ENCODE data around the gene MARK1.
"Not testable (repeated sequence)": the region's sequence is repeated elsewhere in the genome, so short reads cannot be mapped to it uniquely, and the experiment has no call there.

MARK1 gene

DNA sequence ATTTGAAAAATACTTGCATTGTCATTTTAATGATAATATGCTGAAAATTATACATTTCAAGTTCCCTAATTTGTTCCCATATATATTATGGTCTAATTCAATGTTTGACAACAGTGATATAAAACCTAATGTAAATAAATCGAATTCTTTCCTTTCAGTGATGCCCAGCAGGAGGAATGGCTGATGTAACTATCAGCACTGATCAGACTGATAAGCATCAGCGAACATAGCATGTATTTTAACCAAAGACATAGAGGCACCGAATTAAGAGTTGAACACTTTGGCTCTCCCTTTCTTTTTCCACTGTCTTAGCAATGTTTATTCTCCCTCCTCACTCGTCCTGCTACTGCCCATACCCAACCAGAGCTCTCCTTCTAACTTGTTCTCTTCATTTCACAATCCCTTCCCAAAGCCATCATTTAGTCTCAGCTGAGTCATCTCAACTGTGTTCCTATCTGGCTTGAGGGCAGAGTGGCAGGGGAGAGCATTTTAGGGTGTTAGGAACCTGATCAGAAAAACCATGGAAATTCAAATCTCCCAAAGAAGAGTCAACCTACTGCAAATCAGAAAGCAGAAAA is 103.4 kb downstream of the MARK1 start:
- no peak for DNase-seq

DNA sequence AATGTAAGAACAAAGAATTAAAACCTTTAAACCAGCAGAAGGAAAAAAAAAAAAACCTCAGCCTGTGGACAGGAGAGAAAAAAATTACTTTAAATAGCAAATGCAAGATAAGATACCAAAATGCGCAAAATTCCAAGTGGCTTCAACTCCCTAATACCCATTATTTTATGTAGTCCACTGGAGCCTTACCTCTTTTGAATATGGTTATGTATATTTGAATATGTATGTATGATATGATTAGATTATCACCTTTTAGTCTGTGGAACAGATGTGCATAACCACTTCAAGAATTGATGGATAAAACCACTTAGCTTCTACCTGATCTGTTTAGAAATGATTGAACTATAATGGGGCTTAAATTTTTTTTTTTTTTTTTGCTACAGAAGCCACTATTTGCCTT is 109.8 kb downstream of the MARK1 start:
- no peak for DNase-seq

DNA sequence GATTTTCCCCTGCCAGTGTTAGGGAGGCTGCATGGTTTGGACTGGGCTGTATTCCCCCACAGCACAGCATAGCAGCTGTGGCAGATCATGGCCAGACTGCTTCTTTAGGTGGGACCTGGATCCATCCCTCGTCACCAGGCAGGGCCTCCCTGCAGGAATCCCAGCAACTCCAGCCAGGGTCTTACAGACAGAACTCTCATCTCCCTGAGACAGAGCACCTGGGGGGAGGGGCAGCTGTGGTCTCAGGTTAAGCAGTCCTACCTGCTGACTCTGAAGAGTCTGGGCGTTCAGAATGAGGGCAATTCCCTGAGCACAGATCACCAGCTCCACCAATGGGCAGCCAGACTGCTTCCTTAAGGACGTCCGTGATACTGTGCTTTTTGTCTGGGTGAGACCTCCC is 114.3 kb downstream of the MARK1 start:
- DNase-seq, result no peak

DNA sequence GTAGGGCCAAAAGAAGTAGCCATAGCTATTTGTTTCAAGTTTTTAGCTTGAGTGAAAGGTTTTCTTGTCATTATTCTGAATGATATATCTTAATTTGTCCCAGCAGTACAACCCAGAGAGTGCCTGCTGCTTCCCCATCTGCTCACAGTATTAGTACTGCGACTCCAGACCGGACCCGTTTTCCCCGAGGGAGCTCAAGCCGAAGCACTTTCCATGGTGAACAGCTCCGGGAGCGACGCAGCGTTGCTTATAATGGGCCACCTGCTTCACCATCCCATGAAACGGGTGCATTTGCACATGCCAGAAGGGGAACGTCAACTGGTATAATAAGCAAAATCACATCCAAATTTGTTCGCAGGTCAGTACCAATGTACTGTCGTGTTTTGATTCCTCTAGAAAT is 125.1 kb downstream of the MARK1 start:
- DNase-seq, result no peak

DNA sequence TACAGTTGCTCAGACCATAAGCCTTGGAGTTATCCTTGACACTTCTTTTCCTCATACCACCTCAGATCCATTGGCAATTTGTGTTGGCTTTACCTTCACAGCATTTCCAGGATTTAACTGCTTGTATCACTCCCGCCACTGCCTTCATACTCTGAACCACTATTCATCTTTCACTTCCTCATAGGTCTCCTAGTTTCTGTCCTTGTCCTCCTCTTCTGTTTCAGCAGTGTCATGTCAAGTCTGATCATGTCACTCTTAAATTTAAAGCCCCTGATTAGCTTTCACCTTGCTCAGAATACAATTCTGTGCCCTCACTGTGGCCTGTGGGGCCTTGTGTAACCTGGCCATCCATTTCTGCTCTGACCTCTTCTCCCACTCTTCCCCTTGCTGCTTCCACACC is 127.6 kb downstream of the MARK1 start:
- DNase-seq, result no peak

DNA sequence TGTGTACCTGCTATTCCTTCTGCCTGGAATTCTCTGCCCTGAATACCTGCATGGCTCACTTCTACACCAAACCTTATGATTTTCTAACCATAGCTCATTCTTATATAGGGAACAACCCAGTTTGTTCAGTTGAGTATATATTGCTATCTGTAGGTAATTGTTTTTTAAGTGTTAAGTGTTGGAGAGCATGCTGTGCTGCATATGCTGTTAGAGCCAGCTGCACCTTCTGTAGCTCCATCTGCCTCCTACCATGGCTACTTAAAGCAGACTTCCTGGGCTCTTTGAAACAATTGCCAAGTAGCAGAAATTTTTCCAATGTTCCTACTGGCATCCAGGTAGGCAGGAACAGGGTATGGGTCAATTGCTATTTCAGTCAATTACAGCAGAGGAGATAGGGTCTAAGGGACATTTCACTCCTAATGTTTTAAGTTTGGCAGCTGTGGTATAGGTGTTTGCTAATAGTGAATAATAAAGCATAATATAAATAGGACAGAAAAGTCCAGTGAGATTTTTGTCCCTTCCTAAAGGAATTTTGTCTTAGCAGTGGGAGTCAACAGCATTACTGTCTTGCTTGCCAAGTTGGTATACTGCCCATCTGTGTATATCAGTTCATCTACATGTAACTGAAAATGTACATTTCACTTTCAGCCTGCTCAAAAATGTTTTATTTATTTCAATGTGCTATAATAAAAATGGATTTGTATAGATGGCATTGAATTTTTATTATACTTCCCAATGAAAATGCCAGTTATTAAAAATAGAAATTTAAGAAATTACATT is 128.2 kb downstream of the MARK1 start:
- no peak for DNase-seq

DNA sequence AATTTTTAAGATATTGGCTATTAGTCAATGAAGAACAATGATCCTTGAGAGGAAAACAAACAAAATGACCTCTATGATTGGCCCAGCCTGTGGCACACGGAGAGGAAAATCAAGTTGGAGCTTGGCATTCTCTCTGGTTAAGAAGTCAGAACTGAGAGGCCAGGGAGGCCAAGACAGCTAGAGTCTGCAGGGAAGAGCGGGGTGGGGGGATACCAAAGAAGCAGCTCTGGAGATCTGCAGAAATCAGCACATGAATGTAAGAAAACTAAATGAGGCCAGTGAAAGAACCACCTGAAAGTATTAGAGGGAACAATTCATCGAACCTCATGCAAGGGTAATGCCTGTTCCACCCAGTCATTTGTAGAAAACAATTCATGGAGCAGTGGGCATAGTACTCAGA is 138.4 kb downstream of the MARK1 start:
- DNase-seq, result no peak

DNA sequence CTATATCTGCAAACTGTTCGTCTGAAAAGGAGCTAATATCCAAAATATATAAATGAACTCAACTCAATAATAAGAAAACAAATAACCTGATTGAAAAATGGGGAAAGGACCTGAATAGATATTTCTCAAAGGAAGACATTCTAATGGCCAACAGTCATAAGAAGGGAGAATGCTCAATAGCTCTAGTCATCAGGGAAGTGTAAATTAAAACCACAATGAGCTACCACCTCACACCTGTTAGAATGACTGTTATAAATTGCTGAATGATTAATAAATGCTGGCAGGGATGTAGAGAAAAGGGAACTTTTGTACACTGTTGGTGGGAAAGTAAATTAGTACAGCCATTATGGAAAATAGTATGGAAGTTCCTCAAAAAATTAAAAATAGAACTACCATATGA is 141.1 kb downstream of the MARK1 start:
- no peak for DNase-seq

DNA sequence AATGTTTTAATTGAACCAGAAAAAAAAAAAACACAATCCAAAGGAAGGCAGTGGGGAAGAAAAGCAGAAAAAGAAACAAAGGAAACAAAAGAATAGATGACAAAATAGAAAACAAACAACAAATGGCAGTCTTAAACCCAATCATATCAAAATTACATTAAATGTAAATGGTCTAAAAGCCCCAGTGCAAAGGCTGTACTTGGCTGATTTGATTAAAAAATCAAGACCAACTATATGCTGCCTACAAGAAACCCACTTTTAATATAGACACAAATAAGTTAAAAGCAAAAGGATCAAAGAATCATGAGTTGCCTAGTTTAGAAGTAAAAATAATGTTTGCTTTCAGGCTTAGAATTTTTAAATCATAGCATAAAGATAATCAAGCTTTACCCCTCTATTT is 142.4 kb downstream of the MARK1 start:
- DNase-seq, result no peak

DNA sequence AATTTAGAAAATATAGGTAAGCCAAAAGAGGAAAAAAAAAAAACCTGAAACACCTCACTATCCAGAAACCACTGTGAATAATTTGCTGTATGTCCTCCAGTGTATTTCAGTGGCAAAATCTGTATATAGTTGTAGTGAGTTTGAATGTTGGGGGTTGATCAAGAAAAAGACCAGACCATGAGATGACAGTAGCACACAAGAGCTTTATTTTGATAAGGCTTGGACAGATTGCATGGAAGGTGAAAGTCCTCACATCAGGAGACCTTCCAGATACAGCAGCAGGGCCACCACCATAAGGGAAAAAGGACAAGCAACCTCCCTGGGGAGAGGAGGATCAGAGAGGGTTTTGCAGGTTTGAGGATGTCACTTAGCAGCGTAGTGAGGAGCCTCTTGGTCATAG is 146.0 kb downstream of the MARK1 start:
- no peak for DNase-seq

DNA sequence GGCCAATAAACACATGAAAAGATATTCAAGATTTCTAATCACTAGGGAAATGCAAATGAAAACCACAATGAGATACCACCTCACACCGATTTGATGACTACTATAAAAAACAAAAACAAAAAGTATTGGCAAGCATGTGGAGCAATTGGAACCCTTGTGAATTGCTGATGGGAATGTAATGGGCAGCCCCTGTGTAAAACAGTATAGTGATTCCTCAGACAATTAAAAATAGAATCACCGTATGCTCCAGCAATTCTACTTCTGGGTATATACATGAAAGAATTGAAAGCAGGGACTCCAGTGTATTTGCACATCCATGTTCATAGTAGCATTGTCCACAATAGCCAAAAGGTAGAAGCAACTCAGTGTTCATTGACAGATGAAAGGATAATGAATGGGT is 149.3 kb downstream of the MARK1 start:
- DNase-seq, result no peak

DNA sequence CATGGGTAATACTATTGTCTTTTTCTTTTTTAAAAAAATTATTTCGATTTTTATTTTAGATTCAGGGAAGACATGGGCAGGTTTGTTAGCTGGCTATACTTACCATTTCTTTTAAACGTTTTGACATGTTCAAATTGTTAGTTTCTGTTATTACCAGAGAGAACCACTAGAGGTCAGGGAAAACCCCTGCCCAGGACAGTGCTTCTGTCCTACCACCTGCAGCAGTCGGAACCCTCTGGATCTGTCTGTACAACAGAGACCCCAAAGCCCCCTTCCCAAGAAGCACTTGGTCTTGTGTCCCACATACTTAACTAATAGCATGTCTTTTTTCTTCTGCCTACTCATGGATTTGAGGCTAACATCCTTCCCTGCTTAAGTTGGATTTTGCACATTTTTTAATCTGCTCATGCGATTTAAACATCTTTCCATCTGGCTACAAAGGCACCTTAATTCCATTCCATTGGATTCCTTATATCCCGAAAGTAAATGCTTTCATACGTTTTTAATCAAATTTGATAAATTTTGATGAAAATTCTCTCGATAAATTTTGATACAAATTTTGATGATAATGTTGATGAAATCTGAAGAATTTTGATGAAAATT is 152.2 kb downstream of the MARK1 start:
- peak; percentile 35 for DNase-seq

DNA sequence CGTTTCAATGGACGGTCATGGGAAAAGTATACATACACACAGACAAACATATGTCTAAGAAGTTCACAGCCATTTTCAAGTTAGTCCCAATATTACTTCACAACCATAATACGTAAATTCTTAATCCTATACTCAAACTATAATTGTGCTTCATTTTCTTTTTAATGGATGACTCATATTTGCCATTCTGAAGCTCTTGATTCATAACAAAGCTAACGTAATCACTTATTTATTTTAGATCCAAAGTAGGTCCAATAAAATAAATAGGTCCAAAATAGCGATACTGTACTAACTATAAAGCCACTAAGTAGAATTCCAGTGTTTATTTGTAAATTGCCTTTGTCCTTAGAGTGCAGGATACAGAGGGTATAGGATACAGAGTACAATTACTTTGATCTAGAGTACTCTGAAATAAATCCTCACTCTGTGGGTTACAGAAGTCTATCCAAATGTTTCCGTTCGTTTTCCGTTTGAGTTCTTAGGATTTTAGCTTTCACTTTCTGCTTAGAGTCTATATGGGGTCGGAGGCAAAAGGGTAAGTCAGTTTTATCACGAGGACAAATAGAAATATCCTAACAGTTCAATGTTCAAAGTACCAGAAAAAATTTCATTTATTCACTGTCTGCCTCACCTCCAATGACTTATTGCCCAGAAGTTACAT is 153.4 kb downstream of the MARK1 start:
- DNase-seq, result no peak

DNA sequence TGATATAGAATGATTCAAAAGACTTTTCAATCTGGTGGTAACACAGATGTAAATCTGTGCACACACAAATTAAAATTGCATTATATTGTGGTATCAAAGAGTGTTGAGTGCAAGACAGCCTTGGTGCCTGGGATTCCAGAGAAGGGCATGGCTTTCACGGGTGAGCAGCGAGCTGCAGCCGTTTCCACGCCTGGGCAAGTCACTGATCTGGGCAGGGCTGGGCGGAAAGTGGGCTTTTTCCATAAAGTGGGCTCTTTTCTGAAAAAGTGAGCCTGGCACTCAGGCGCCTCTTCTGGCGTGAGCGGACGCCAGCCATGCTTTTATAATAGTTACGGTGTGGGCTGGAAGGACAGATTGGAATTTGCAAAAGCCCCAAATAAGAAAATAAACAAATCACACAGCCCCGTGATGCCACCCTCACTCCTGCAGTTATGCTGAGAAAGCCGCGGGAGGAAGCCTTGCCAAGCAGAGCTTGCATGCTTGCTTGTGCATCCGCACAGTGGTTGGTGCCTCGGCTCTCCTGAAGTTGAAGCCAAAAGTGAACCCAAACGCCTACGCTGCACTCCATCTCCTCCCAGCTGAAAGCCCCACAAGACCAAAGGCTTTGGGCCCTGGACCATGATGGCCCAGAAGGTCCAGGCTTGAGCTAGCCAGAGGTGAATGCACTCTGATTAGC is 155.1 kb downstream of the MARK1 start:
- no peak for DNase-seq

DNA sequence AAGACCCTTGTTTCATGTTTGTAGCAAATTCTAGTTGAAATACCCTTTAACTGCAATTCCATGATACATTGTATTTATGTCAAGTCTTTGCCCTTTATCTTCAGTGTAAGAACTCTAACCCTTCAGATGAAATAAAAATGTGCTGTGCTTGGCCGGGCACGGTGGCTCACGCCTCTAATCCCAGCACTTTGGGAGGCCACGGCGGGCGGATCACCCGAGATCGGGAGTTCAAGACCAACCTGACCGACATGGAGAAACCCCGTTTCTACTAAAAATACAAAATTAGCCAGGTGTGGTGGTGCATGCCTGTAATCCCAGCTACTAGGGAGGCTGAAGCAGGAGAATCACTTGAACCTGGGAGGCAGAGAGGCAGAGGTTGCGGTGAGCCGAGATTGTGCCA is 155.8 kb downstream of the MARK1 start:
- DNase-seq, result not testable (repeated sequence)

DNA sequence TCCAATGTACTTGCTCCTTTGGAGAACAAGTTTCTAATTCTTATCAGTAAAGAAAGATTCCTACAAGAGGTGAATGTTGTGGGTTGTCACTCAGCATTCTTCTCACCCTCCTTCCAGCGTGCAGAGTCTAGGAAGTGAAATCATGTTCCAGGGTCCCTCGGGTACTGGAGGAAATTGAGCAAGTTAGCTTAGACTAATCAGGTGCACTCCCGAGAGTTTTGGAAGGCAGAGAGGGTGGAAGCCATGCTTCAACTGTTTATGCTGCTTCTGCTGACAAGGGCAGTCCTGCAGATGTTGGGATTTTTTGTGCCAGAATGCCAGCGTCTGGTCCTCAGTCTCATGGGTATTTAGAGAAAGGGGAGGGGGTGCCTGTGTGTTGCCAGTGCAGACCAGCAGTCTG is 157.0 kb downstream of the MARK1 start:
- DNase-seq, result no peak

DNA sequence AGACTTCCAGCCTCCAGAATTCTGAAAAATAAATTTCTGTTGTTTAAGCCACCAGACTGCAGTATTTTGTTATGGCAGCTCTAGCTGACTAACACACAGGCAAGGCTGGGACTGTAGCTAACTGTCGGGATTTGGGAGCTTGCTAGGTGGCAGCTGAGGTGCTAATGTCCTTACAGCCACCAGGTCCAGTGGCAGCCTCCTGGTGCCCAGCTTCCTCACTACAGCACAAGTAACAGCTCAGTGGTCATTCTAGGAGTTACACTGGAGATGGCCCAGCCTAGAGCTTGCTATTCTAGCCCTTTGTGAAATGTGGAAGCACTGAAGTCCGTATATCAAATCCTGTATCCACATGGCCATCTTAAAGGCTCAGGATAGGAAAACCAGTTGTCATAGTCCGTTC is 157.9 kb downstream of the MARK1 start:
- DNase-seq, result no peak

DNA sequence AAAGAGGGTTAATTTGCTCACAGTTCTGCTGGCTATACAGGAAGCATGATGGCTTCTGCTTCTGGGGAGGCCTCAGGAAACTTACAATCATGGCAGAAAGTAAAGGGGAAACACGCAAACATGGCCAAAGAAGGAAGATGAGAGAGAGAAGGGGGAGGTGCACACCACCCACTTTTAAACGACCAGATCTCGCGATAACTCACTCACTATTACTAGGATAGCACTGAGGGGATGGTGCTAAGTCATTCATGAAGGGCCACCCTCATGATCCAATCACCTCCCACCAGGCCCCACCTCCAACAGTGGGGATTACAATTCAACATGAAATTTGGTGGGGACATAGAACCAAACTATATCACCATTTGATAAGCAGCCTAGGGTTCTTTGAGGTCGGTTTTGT is 159.9 kb downstream of the MARK1 start:
- no peak for DNase-seq

DNA sequence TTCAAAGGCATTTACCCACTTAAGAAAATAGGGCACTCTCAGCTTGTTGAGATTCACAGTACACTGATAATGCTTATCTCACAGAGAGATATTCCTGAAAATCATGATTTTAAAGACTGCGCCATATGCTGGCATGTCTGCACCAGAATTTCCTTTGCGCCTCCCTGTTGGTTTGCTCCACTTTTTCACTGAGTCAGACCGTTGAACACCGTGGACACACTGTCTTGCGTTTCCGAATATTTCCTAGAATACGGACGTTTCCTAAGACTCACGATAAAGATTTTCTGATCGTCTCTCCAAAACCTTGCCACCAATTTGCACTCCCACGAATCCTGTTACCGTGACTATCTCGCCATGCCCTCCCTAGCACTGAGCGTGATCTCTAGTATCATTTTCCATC is 161.7 kb downstream of the MARK1 start:
- no peak for DNase-seq

DNA sequence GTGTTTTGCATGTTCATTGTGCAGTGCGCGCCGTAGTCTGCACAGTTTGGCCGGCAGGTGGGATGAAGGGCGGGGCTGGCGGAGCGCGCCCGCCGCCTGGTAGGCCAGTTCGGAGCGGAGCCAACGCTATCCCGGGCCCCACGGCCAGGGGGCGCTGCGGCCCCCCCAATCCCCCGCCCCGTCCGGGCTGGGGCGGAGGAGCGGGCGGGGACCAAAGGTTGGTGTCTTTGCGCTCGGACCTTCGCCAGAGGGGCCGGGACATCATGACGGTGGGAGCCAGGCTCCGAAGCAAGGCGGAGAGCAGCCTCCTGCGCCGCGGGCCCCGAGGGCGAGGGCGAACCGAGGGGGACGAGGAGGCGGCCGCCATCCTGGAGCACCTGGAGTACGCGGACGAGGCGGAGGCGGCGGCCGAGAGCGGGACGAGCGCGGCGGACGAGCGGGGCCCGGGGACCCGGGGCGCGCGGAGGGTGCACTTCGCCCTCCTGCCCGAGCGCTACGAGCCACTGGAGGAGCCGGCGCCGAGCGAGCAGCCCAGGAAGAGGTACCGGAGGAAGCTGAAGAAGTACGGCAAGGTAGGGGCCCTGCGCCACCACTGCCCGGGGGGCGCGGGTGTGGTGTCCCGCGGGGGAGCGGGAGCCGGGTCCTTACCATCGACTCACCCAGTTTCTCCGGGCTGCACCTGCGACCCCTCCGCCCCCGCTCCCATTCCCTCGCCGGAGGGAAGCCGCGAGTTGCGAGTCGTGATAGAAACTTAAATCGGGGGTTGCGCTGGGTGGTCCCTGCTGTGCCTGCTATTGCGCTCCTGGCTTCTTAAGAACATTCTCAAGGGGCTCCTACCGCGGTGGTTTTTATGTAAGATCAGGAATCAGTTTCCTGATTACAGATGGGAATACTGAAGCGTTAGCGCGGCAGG is 162.5 kb downstream of the MARK1 start, which contains the start of gene C1orf115:
Gene C1orf115, plus strand, starts transcription at position 224 of the 913 bp plus-strand sequence. Its CDS starts 40 bp downstream, at position 264.
- DNase-seq, result peak; percentile 49

DNA sequence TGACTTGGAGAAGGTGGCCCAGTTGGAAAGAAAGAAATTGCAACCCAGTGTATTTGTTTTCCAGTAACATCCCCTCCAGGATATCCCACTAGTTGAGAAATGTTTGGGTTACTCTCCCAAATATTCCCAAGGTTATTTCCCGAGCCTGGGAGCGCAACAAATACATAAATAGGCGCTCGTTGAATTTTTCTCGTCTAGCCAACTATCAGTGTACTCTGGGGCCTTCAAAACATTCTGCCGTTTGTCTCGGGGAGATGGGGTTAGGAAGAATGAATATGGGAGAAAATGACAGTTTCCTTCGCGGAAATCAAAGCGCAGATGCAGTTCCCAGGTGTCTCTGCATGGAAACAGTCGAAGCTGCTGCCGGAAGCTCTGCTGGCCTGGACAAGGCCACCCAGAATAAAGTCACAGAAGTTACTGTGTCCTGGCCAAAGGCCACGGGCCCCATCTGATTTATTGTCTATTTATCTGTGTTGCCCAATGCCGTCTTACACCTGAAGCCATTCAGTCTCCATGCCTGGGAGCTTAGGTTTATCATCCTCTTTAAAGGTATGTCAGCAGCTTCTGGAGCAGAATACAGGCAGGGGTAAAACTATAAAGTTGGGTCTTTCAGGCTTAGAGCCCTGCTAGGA is 163.2 kb downstream of the MARK1 start:
- no peak for DNase-seq

Measured in hematopoietic multipotent progenitor cell treated with erythropoietin and hydrocortisone succinate and interleukin-3 and kit ligand, for 8 days (in vitro differentiated cells).